ENCODE data around the gene TTC38.
"Not testable (repeated sequence)": the region's sequence is repeated elsewhere in the genome, so short reads cannot be mapped to it uniquely, and the experiment has no call there.

Gene TTC38

GRCh38 chr22:46247443-46247975 is 20.3 kb upstream of the TTC38 start:
- no peak for DNase-seq

GRCh38 chr22:46250035-46250782 is 17.6 kb upstream of the TTC38 start, which contains the start of gene CDPF1:
CDPF1 (minus strand) TSS chr22:46250293; CDS start chr22:46248284, 2,009 bp downstream.
- DNase-seq: peak; percentile 91

GRCh38 chr22:46250783-46251125 is 17.1 kb upstream of the TTC38 start:
- peak; percentile 20 for DNase-seq

GRCh38 chr22:46251266-46251665 is 16.5 kb upstream of the TTC38 start:
- no peak for DNase-seq

GRCh38 chr22:46251816-46252380 is 15.9 kb upstream of the TTC38 start:
- DNase-seq: no peak

- no peak for DNase-seq
These were observed 11.3 kb upstream of the TTC38 start for GRCh38 chr22:46256358-46256958.

GRCh38 chr22:46259374-46259773 is 8.4 kb upstream of the TTC38 start:
- DNase-seq: no peak

- no peak for DNase-seq
These were observed 7.8 kb upstream of the TTC38 start for GRCh38 chr22:46260038-46260437.

- DNase-seq: peak; percentile 56
These were observed 5.2 kb upstream of the TTC38 start for GRCh38 chr22:46262449-46263215.

GRCh38 chr22:46263216-46263590 is 4.6 kb upstream of the TTC38 start, which contains the start of gene PKDREJ:
PKDREJ (minus strand) TSS chr22:46263343; CDS start chr22:46263322, 21 bp downstream.
- no peak for DNase-seq

GRCh38 chr22:46264520-46264919 is 3.3 kb upstream of the TTC38 start:
- DNase-seq: not testable (repeated sequence)

GRCh38 chr22:46265627-46266026 is 2.2 kb upstream of the TTC38 start:
- DNase-seq: not testable (repeated sequence)

- DNase-seq: no peak
These were observed 1.8 kb downstream of the TTC38 start for GRCh38 chr22:46269564-46269963.

- DNase-seq: no peak
These were observed 4.4 kb downstream of the TTC38 start for GRCh38 chr22:46272196-46272595.

- no peak for DNase-seq
These were observed 5.1 kb downstream of the TTC38 start for GRCh38 chr22:46272762-46273431.

- DNase-seq: no peak
These were observed 5.8 kb downstream of the TTC38 start for GRCh38 chr22:46273432-46274148.

GRCh38 chr22:46274381-46274780 is 6.6 kb downstream of the TTC38 start:
- DNase-seq: no peak

- DNase-seq: no peak
These were observed 7.8 kb downstream of the TTC38 start for GRCh38 chr22:46275455-46276122.

- DNase-seq: no peak
These were observed 8.8 kb downstream of the TTC38 start for GRCh38 chr22:46276563-46276962.

GRCh38 chr22:46278656-46279645 is 11.1 kb downstream of the TTC38 start:
- DNase-seq: no peak
